ENCODE data around the gene TCF20. TPM values are rescaled to one million over a fixed set of nuclear protein-coding genes. Genes with fewer than 3 reads are reported as not detected.

Gene TCF20
- total RNA-seq, 4 donors from 2014 or later, result 17.4 to 28.8 (median 24.7) TPM

- Histone ChIP-seq H3K27ac (peak overlapping the region in 1 of 4 donors; percentile 56), H3K4me3 (no peak overlapping the region), H3K9me3 (no peaks in the 10 kb centered on the region), H3K36me3 (no peaks in the 10 kb centered on the region), H3K27me3 (peaks cover 0 to 9% of the 10 kb centered on the region in 2 donors), H3K4me1 (peaks cover 0 to 18% (median 4%) of the 10 kb centered on the region in 4 donors)
- peak in 1 of 2 donors; percentile 17 for DNase-seq (ENCODE audit: low spot score in 2 of 2)
- 47 to 49% methylated on average over 13 of the region's 13 CpGs for WGBS, 2 donors
- no peak for TF ChIP-seq CTCF (IDR thresholded peaks at IDR 0.05)
- TF ChIP-seq POLR2A (IDR thresholded peaks at IDR 0.05), result no peak
These were observed 46.6 kb upstream of the TCF20 start for GRCh38 chr22:42317008-42317407.

GRCh38 chr22:42315392-42315756, 44.9 kb upstream of the TCF20 start:
- Histone ChIP-seq H3K4me3 (no peak overlapping the region), H3K27ac (no peak overlapping the region), H3K4me1 (peaks cover 0 to 24% (median 4%) of the 10 kb centered on the region in 4 donors), H3K27me3 (peaks cover 0 to 9% of the 10 kb centered on the region in 2 donors), H3K9me3 (no peaks in the 10 kb centered on the region), H3K36me3 (no peaks in the 10 kb centered on the region)
- TF ChIP-seq CTCF (IDR thresholded peaks at IDR 0.05) (no peak), EP300 (IDR thresholded peaks at IDR 0.05) (no peak), POLR2A (IDR thresholded peaks at IDR 0.05) (no peak)
- DNase-seq (ENCODE audit: low spot score in 2 of 2), result no peak

GRCh38 chr22:42314709-42315391, 44.4 kb upstream of the TCF20 start:
- peaks cover 0 to 29% (median 4%) of the 10 kb centered on the region in 4 donors for H3K4me1 ChIP-seq
- no peak for TF ChIP-seq POLR2A (IDR thresholded peaks at IDR 0.05)
- no peak for TF ChIP-seq EP300 (IDR thresholded peaks at IDR 0.05)
- TF ChIP-seq CTCF (IDR thresholded peaks at IDR 0.05), result no peak
- no peak for DNase-seq (ENCODE audit: low spot score in 2 of 2)
- WGBS, 2 donors, result 48 to 49% methylated on average over 5 of the region's 5 CpGs
- H3K27me3 ChIP-seq, result peaks cover 0 to 9% of the 10 kb centered on the region in 2 donors
- no peaks in the 10 kb centered on the region for H3K9me3 ChIP-seq
- no peak overlapping the region for H3K4me3 ChIP-seq
- H3K36me3 ChIP-seq, result no peaks in the 10 kb centered on the region
- no peak overlapping the region for H3K27ac ChIP-seq

- DNase-seq (ENCODE audit: low spot score in 2 of 2), result no peak
- 58 to 62% methylated on average over 29 to 31 of the region's 33 CpGs for WGBS, 2 donors
- Histone ChIP-seq H3K27ac (no peak overlapping the region), H3K36me3 (no peaks in the 10 kb centered on the region), H3K9me3 (no peaks in the 10 kb centered on the region), H3K4me3 (no peak overlapping the region), H3K27me3 (peaks cover 0 to 9% of the 10 kb centered on the region in 2 donors), H3K4me1 (peaks cover 0 to 29% (median 4%) of the 10 kb centered on the region in 4 donors)
- TF ChIP-seq CTCF (IDR thresholded peaks at IDR 0.05), result peak in 3 of 5 experiments; percentile 4 to 29 (median 17)
- no peak for TF ChIP-seq EP300 (IDR thresholded peaks at IDR 0.05)
- no peak for TF ChIP-seq POLR2A (IDR thresholded peaks at IDR 0.05)
These were observed 43.5 kb upstream of the TCF20 start for GRCh38 chr22:42313804-42314581.

GRCh38 chr22:42313204-42313603, 42.8 kb upstream of the TCF20 start:
- no peak overlapping the region for H3K4me3 ChIP-seq
- 78 to 88% methylated on average over 7 of the region's 7 CpGs for WGBS, 2 donors
- TF ChIP-seq CTCF (IDR thresholded peaks at IDR 0.05) (no peak), EP300 (IDR thresholded peaks at IDR 0.05) (no peak), POLR2A (IDR thresholded peaks at IDR 0.05) (no peak)
- H3K9me3 ChIP-seq, result no peaks in the 10 kb centered on the region
- no peaks in the 10 kb centered on the region for H3K36me3 ChIP-seq
- H3K27me3 ChIP-seq, result peaks cover 0 to 9% of the 10 kb centered on the region in 2 donors
- H3K27ac ChIP-seq, result no peak overlapping the region
- DNase-seq (ENCODE audit: low spot score in 2 of 2), result no peak
- peaks cover 0 to 29% (median 4%) of the 10 kb centered on the region in 4 donors for H3K4me1 ChIP-seq

Data from tibial nerve (tissue), 4 donors.